NOMO-1 (cell line): ENCODE data around the gene AQR.
"Not testable (repeated sequence)": the region's sequence is repeated elsewhere in the genome, so short reads cannot be mapped to it uniquely, and the experiment has no call there.

ENCODE experiments used
- DNase-seq, 2 experiments: peaks; one replicate each; lab custom pipeline; 2025; ENCODE audit not compliant: unreplicated experiment in 2 of 2; lab: John Stamatoyannopoulos, UW

Gene AQR

DNA sequence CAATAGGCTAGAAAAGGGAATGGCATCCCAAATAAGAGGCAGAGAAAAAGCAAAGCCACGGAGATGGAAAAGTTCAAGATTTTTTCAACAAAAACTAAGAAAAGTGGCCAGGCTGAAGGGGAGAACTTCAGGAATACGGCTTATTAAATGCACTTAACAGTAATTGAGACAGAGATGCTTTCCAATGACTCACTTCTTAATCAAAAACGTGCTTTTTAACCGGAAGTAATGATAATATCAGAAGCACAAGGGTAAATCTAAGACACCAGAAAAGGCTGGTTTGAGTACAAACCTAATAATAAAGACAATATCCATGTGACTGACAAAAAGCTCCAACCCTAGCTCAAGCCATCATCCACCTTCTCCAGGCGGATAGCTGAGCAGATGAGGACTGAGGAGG is 149.4 kb downstream of the AQR start:
- no peak for DNase-seq

DNA sequence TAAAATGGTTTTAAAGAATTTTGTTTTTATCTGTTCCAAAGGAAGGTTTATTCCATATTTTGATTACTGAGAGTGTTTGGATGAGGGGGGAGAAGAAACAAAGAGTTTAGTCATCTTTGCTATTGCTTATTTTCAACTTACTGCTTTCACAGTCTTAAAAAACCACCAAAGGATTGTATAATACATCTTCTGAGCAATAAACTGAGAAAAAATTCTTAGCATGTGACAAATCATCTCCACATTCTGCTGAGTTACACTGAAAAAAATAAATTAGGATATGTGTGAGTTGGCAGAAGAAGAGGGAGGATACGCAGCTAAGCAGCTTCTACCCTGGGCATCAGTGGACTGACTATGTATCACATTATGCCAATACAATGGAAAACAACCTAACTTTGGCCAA is 151.0 kb downstream of the AQR start:
- DNase-seq = no peak

GRCh38 chr15:34815836-34816235 is 153.7 kb downstream of the AQR start:
- DNase-seq = no peak

DNA sequence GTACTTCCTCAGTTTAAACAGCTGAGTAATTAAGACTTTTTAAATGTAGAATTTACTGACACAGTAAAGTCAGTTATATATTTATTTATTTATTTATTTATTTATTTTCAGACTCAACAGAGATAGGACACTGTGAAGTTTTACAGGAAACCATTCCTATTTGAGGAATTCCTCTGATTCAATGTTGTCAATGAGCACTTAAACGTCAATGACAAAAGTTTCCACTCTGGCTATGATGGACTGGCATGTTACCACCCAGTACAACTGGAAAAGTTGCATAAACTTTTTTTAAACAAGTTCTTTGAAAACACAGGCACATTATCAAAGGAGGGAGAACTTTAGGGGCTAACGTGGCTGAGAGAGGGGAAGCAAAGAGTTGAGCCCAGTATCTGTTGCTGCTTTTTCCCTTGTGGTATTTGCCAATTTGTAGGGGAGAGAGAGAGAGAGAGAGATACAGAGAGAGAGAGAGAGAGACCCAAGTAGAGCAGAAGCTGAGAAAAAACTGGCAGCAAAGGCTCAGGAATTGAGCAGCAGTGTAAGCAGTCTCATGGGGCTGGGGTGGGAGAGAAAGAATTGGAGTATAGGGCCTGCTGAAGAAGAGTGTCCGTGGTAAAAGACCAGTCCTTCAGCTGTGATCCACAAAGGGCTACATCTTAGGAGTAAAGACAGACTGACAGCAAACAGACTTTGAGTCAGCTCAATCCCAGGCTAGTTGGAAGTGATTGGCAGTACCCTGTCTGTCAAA is 155.9 kb downstream of the AQR start:
- DNase-seq = no peak

- DNase-seq = not testable (repeated sequence)
These were observed 156.6 kb downstream of the AQR start for GRCh38 chr15:34812868-34813365.

DNA sequence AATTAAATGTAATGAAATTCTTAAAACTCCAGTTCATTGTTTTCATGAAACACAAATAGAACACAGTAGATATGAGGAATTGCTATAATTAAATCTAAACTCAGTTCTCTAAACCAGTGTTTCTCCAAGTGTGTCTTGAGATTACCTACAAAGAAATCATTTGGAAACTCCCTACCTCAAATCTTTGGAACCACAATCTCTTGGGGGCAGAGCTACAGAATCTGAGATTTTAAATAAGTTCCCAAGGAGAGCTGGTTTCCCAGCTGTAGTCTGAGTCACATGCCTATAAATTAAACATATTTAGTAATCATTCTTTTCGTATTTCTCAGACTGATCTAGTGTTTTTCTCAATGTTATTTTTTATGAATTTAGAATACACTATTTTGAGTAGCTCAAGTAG is 157.2 kb downstream of the AQR start:
- no peak for DNase-seq

DNA sequence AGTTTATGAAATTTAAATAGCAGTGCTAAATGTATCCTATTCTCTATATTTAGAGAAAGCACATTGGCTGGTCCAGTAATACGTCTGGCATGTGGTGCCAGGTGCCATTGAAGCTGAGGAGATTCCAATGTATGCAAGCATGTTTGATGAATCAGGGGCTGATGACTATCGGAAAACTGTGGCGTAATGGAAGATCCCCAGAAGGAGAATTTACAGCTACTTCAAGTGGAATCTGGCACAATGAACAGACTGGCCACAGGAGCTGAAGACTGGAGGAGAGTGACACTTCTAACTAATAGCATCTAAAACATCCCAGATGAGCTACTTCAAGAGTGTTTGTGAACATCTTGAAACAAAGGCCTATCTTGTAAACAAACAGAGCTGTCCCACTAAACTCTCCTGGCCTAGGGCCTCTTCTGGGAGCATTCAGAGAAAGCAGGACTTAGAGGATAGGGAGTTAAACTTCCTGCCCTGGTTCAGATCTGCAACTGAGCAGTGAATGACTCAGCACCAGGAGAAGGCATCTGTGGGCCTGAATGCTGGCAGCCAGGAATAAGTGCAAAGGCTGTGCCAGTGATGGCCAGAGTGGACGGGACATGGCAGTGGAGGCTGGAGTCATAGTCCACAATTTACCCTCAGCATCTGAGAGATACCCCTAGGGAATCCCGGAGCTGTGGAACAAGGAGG is 159.0 kb downstream of the AQR start:
- DNase-seq = no peak

DNA sequence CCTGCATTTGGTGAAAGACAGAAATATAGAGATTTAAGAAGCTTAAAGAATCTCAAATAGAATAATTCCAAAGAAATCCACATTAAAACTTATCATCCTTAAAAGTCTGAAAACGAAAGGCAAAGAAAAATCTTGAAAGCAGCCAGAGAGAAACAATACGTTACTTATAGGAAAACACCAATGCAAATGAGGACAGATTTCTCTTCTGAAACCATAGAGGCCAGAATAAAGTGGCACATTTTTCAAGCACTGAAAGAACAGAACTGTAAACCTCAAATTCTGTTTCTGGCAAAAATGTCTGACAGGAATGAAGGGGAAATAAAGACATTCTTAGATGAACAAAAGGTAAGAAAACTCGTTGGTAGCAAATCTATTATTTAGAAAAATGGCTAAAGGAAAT is 160.4 kb downstream of the AQR start:
- no peak for DNase-seq

DNA sequence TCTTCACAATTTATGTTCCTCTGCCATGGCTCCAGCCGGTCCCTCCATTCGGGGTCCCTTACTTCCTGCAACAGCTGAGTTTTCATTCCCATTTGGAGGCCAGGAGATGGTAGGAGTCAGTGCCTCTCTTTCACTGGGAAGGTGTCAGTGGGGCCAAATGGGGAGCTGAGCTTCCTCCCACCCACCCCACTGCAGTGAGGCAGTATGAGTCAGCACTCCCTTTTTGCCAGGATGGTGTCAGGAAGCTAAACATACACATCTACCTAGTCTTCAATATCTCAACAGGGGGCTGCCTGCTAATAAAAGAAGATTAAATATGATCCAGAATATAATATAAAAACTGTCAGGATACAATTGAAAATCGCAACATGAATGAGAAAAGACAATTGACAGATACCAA is 161.5 kb downstream of the AQR start:
- no peak for DNase-seq

DNA sequence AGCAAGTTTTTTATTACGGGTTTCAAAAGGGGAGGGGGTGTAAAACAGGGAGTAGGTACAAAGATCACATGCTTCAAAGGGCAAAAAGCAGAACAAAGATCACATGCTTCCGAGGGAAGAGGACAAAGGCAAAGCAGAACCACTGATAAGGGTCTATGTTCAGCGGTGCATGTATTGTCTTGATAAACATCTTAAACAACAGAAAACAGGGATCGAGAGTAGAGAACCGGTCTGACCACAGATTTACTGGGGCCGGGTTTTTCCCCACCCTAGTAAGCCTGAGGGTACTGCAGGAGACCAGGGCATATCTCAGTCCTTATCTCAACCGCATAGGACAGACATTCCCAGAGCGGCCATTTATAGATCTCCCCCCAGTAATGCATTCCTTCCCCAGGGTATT is 162.3 kb downstream of the AQR start:
- not testable (repeated sequence) for DNase-seq

- DNase-seq = no peak
These were observed 164.8 kb downstream of the AQR start for GRCh38 chr15:34804776-34805175.

- no peak for DNase-seq
These were observed 165.4 kb downstream of the AQR start for GRCh38 chr15:34804113-34804512.

- DNase-seq = no peak
These were observed 166.5 kb downstream of the AQR start for GRCh38 chr15:34802803-34803750.

- DNase-seq = no peak
These were observed 167.2 kb downstream of the AQR start for GRCh38 chr15:34802371-34802770.
